H9 (cell line): ENCODE data around the gene RXYLT1. TPM values are rescaled to one million over a fixed set of nuclear protein-coding genes. Genes with fewer than 3 reads are reported as not detected.

Experiments used
- DNase-seq: peaks from one replicate; pipeline ENCODE4 v3.0.0-alpha.2; 2017
- H2AFZ ChIP-seq: one replicate; pipeline ENCODE4 v1.6.1; 2013; ENCODE audit warnings: mild to moderate bottlenecking, low read length, control low read depth, moderate library complexity
- H2AK5ac ChIP-seq: 2 replicates; pipeline ENCODE4 v1.6.1; 2013; ENCODE audit warnings: low read length, control low read depth, mixed read lengths; ENCODE audit not compliant: insufficient read length
- H2BK120ac ChIP-seq: one replicate; pipeline ENCODE4 v1.6.1; 2013; ENCODE audit warnings: low read depth, mild to moderate bottlenecking, low read length, control low read depth, inconsistent platforms; ENCODE audit not compliant: poor library complexity, severe bottlenecking
- H2BK12ac ChIP-seq: 2 replicates; pipeline ENCODE4 v1.6.1; 2013; ENCODE audit warnings: low read length, control low read depth, mixed read lengths, low read depth; ENCODE audit not compliant: insufficient read length
- H2BK15ac ChIP-seq: 2 replicates; pipeline ENCODE4 v1.6.1; 2013; ENCODE audit warnings: low read depth, low read length, control low read depth
- H2BK20ac ChIP-seq: one replicate; pipeline ENCODE4 v1.6.1; 2013; ENCODE audit warnings: low read depth, mild to moderate bottlenecking, low read length, control low read depth, inconsistent platforms; ENCODE audit not compliant: poor library complexity, severe bottlenecking
- H2BK5ac ChIP-seq: 2 replicates; pipeline ENCODE4 v1.6.1; 2013; ENCODE audit warnings: low read length, control low read depth, mixed read lengths; ENCODE audit not compliant: insufficient read length
- H3K14ac ChIP-seq: 2 replicates; pipeline ENCODE4 v1.6.1; 2013; ENCODE audit warnings: low read length, control low read depth; ENCODE audit not compliant: insufficient read depth
- H3K18ac ChIP-seq: 2 replicates; pipeline ENCODE4 v1.6.1; 2013; ENCODE audit warnings: low read depth, mild to moderate bottlenecking, mixed read lengths, low read length, control low read depth; ENCODE audit not compliant: insufficient read length
- H3K23ac ChIP-seq: 2 replicates; pipeline ENCODE4 v1.6.1; 2013; ENCODE audit warnings: low read length, control low read depth, mixed read lengths, low read depth; ENCODE audit not compliant: insufficient read length
- H3K23me2 ChIP-seq: 2 replicates; pipeline ENCODE4 v1.6.1; 2013; ENCODE audit warnings: low read depth, mild to moderate bottlenecking, mixed read lengths, low read length, control low read depth; ENCODE audit not compliant: insufficient read length, poor library complexity, severe bottlenecking
- H3K27ac ChIP-seq: 2 replicates; pipeline ENCODE4 v1.5.1; 2013; ENCODE audit warnings: low read length, control low read depth, mixed read lengths, low read depth; ENCODE audit not compliant: insufficient read length
- H3K27me3 ChIP-seq: 2 replicates; pipeline ENCODE4 v1.6.1; 2013; ENCODE audit warnings: low read length, control low read depth, inconsistent platforms; ENCODE audit not compliant: insufficient read depth
- H3K4ac ChIP-seq: 2 replicates; pipeline ENCODE4 v1.6.1; 2013; ENCODE audit warnings: low read depth, mild to moderate bottlenecking, control low read depth, inconsistent platforms, low read length, moderate library complexity
- H3K4me1 ChIP-seq: 2 replicates; pipeline ENCODE4 v1.6.1; 2013; ENCODE audit warnings: low read length, control low read depth, inconsistent platforms; ENCODE audit not compliant: insufficient read depth
- H3K4me2 ChIP-seq: 2 replicates; pipeline ENCODE4 v1.6.1; 2013; ENCODE audit warnings: low read length, control low read depth, mixed read lengths; ENCODE audit not compliant: insufficient read length, insufficient read depth
- H3K56ac ChIP-seq: 2 replicates; pipeline ENCODE4 v1.6.1; 2013; ENCODE audit warnings: low read depth, mild to moderate bottlenecking, mixed read lengths, low read length, control low read depth; ENCODE audit not compliant: insufficient read length
- H3K79me1 ChIP-seq: 2 replicates; pipeline ENCODE4 v1.6.1; 2013; ENCODE audit warnings: low read depth, mild to moderate bottlenecking, moderate library complexity, low read length, control low read depth, inconsistent platforms; ENCODE audit not compliant: insufficient read depth, poor library complexity, severe bottlenecking
- H3K79me2 ChIP-seq: 2 replicates; pipeline ENCODE4 v1.6.1; 2013; ENCODE audit warnings: low read length, control low read depth, inconsistent platforms; ENCODE audit not compliant: insufficient read depth
- H3K9ac ChIP-seq: 2 replicates; pipeline ENCODE4 v1.6.1; 2013; ENCODE audit warnings: low read length, control low read depth, mixed read lengths; ENCODE audit not compliant: insufficient read length; ENCODE audit errors: extremely low read depth
- H3K9me3 ChIP-seq: one replicate; pipeline ENCODE4 v1.6.1; 2013; ENCODE audit warnings: low read depth, low read length, inconsistent platforms; ENCODE audit not compliant: control insufficient read depth
- H3T11ph ChIP-seq: one replicate; pipeline ENCODE4 v1.6.1; 2013; ENCODE audit warnings: mild to moderate bottlenecking, low read length, control low read depth, inconsistent platforms
- H4K20me1 ChIP-seq: one replicate; pipeline ENCODE4 v1.6.1; 2013; ENCODE audit not compliant: control insufficient read depth, insufficient read length, insufficient read depth
- H4K5ac ChIP-seq: 2 replicates; pipeline ENCODE4 v1.6.1; 2013; ENCODE audit warnings: low read depth, mild to moderate bottlenecking, mixed read lengths, low read length, control low read depth; ENCODE audit not compliant: insufficient read length
- H4K8ac ChIP-seq: replicated peaks from 2 replicates; pipeline ENCODE4 v1.6.1; 2013; ENCODE audit warnings: low read length, control low read depth, mixed read lengths, low read depth; ENCODE audit not compliant: insufficient read length
- H4K91ac ChIP-seq: 2 replicates; pipeline ENCODE4 v1.6.1; 2013; ENCODE audit warnings: low read depth, mild to moderate bottlenecking, moderate library complexity, mixed read lengths, low read length, control low read depth; ENCODE audit not compliant: insufficient read length
- H3K27ac Mint-ChIP-seq, 3 experiments: 2 replicates in 2 of 3; 3 replicates in 1 of 3; pipeline ENCODE4 v1.8.0; 2020 to 2021; ENCODE audit warnings: mixed read lengths in 3 of 3, mild to moderate bottlenecking in 1 of 3, moderate library complexity in 1 of 3
- H3K27me3 Mint-ChIP-seq: 2 replicates; pipeline ENCODE4 v1.8.0; 2021; ENCODE audit warnings: low read depth, mild to moderate bottlenecking, moderate library complexity, mixed read lengths
- H3K36me3 Mint-ChIP-seq, 3 experiments: 2 replicates in 2 of 3; 3 replicates in 1 of 3; pipeline ENCODE4 v1.8.0; 2020 to 2021; ENCODE audit warnings: low read depth in 3 of 3, mixed read lengths in 3 of 3; ENCODE audit not compliant: insufficient read depth in 1 of 3
- H3K4me1 Mint-ChIP-seq, 2 experiments: 2 replicates each; pipeline ENCODE4 v1.8.0; 2020; ENCODE audit warnings: mixed read lengths in 2 of 2
- H3K4me3 Mint-ChIP-seq, 2 experiments: 2 replicates in 1 of 2; 3 replicates in 1 of 2; pipeline ENCODE4 v1.8.0; 2020 to 2021; ENCODE audit warnings: mild to moderate bottlenecking in 2 of 2, mixed read lengths in 2 of 2, moderate library complexity in 1 of 2
- H3K9me3 Mint-ChIP-seq, 2 experiments: 2 replicates in 1 of 2; 3 replicates in 1 of 2; pipeline ENCODE4 v1.8.0; 2020; ENCODE audit warnings: mild to moderate bottlenecking in 2 of 2, mixed read lengths in 2 of 2, moderate library complexity in 1 of 2
- CTCF ChIP-seq: fragments of 200-600 bp; sonication (generic); conservative IDR thresholded peaks from 3 replicates; pipeline ENCODE4 v1.8.0; 2021; ENCODE audit warnings: antibody characterized with exemption, mild to moderate bottlenecking
- WGBS: extraction: QIAGEN DNeasy Blood & Tissue Kit; methylation state at CpG from one replicate; pipeline ENCODE4 v1.1.7; 2013; ENCODE audit warnings: missing lambda C conversion rate, low lambda C conversion rate, mixed read lengths; ENCODE audit not compliant: insufficient read length; ENCODE audit errors: extremely low coverage; 5-methylcytosine and 5-hydroxymethylcytosine counted together
- total RNA-seq: library from RNA; stranded (reverse); gene quantifications from 2 replicates; pipeline ENCODE4 v1.2.1, GENCODE V29; 2021

RXYLT1 gene
- total RNA-seq, 1 experiment from 2014 or later, result 10.1 TPM

GRCh38 chr12:63787306-63787705, 7.6 kb downstream of the RXYLT1 start:
- H3K4me1 Mint-ChIP-seq, result no peaks in the 10 kb centered on the region
- H3K27ac Mint-ChIP-seq, result no peak overlapping the region
- H3K27me3 Mint-ChIP-seq, result no peaks in the 10 kb centered on the region

More at GRCh38 chr12:63787306-63787705, 7.6 kb downstream of the RXYLT1 start:
- H3K27me3 ChIP-seq, result no peaks in the 10 kb centered on the region
- H3K27ac ChIP-seq, result no peak overlapping the region
- H2AK5ac ChIP-seq, result no peak overlapping the region
- no peak overlapping the region for H3K14ac ChIP-seq
- no peak overlapping the region for H3K4ac ChIP-seq
- H3K23me2 ChIP-seq, result no peaks in the 10 kb centered on the region
- Mint-ChIP-seq H3K9me3 (no peaks in the 10 kb centered on the region), H3K4me3 (no peak overlapping the region), H3K36me3 (peaks cover 13 to 57% (median 34%) of the 10 kb centered on the region in 3 experiments; a peak in 6 of 7 replicates)
- DNase-seq, result no peak
- no peak overlapping the region for H3K4me2 ChIP-seq
- H3T11ph ChIP-seq, result no peak overlapping the region
- H2BK15ac ChIP-seq, result no peak overlapping the region
- no peak for TF ChIP-seq CTCF
- no peak overlapping the region for H4K5ac ChIP-seq
- no peaks in the 10 kb centered on the region for H3K79me1 ChIP-seq
- no peak overlapping the region for H2BK120ac ChIP-seq
- no peak overlapping the region for H3K9ac ChIP-seq
- H3K18ac ChIP-seq, result no peak overlapping the region
- no CpG with 5 or more reads among the region's 3 CpGs for WGBS
- no peaks in the 10 kb centered on the region for H4K20me1 ChIP-seq
- H3K23ac ChIP-seq, result no peak overlapping the region
- no peaks in the 10 kb centered on the region for H3K79me2 ChIP-seq
- H2BK12ac ChIP-seq, result no peak overlapping the region
- no peak overlapping the region for H2AFZ ChIP-seq
- no peaks in the 10 kb centered on the region for H3K4me1 ChIP-seq
- H2BK20ac ChIP-seq, result no peak overlapping the region
- no peak overlapping the region for H4K91ac ChIP-seq
- no peak overlapping the region for H3K56ac ChIP-seq
- H3K9me3 ChIP-seq, result no peaks in the 10 kb centered on the region
- H2BK5ac ChIP-seq, result no peak overlapping the region
- no peak overlapping the region for H4K8ac ChIP-seq
